Activated naive CD4-positive, alpha-beta T cell treated with anti-CD3 and anti-CD28 coated beads, Interleukin-2, amount 50 U/mL, for 24 hours (primary cell): ENCODE data around the gene KRTAP10-9.
"Not testable (repeated sequence)": the region's sequence is repeated elsewhere in the genome, so short reads cannot be mapped to it uniquely, and the experiment has no call there.

ENCODE experiments used
- H3K27ac Mint-ChIP-seq: one replicate; pipeline ENCODE4 v1.8.0; 2021; ENCODE audit warnings: mild to moderate bottlenecking, mixed read lengths
- H3K27me3 Mint-ChIP-seq: one replicate; pipeline ENCODE4 v1.8.0; 2021; ENCODE audit warnings: mixed read lengths
- H3K36me3 Mint-ChIP-seq: one replicate; pipeline ENCODE4 v1.8.0; 2021; ENCODE audit warnings: mixed read lengths
- H3K4me1 Mint-ChIP-seq: one replicate; pipeline ENCODE4 v1.8.0; 2021; ENCODE audit warnings: mixed read lengths
- H3K4me3 Mint-ChIP-seq: one replicate; pipeline ENCODE4 v1.8.0; 2021; ENCODE audit warnings: mild to moderate bottlenecking, mixed read lengths
- H3K9me3 Mint-ChIP-seq: one replicate; pipeline ENCODE4 v1.8.0; 2021; ENCODE audit warnings: mixed read lengths

KRTAP10-9 gene

GRCh38 chr21:44639331-44639655, 12.4 kb downstream of the KRTAP10-9 start:
- Mint-ChIP-seq H3K4me3 (no peak overlapping the region), H3K4me1 (no peaks in the 10 kb centered on the region), H3K36me3 (peaks cover 2% of the 10 kb centered on the region), H3K9me3 (peaks cover 17% of the 10 kb centered on the region), H3K27ac (peak overlapping the region; percentile 65), H3K27me3 (no peaks in the 10 kb centered on the region)

- Mint-ChIP-seq H3K27me3 (no peaks in the 10 kb centered on the region), H3K36me3 (peaks cover 8% of the 10 kb centered on the region), H3K4me1 (no peaks in the 10 kb centered on the region), H3K4me3 (no peak overlapping the region), H3K27ac (no peak overlapping the region), H3K9me3 (peaks cover 22% of the 10 kb centered on the region)
These were observed 13.9 kb downstream of the KRTAP10-9 start for GRCh38 chr21:44640761-44641160.

GRCh38 chr21:44643741-44644310, 16.9 kb downstream of the KRTAP10-9 start:
- Mint-ChIP-seq H3K27me3 (no peaks in the 10 kb centered on the region), H3K36me3 (peaks cover 8% of the 10 kb centered on the region), H3K4me3 (no peak overlapping the region), H3K4me1 (no peaks in the 10 kb centered on the region), H3K9me3 (peaks cover 22% of the 10 kb centered on the region), H3K27ac (no peak overlapping the region)

- Mint-ChIP-seq H3K27me3 (no peaks in the 10 kb centered on the region), H3K4me1 (no peaks in the 10 kb centered on the region), H3K36me3 (peaks cover 8% of the 10 kb centered on the region), H3K27ac (peak overlapping the region; percentile 62), H3K4me3 (no peak overlapping the region), H3K9me3 (peaks cover 22% of the 10 kb centered on the region)
These were observed 18.0 kb downstream of the KRTAP10-9 start for GRCh38 chr21:44644878-44645277.

GRCh38 chr21:44646366-44647221, 19.7 kb downstream of the KRTAP10-9 start, which contains the start of gene KRTAP10-11:
KRTAP10-11 (plus strand) TSS chr21:44646414; CDS start chr21:44646459, 45 bp downstream.
- not testable (repeated sequence) for H3K4me3 Mint-ChIP-seq, H3K4me1 Mint-ChIP-seq, H3K27me3 Mint-ChIP-seq, H3K36me3 Mint-ChIP-seq
- H3K9me3 Mint-ChIP-seq, result peaks cover 14% of the 10 kb centered on the region
- H3K27ac Mint-ChIP-seq, result peak within 1 kb of the TSS; percentile 70

DNA sequence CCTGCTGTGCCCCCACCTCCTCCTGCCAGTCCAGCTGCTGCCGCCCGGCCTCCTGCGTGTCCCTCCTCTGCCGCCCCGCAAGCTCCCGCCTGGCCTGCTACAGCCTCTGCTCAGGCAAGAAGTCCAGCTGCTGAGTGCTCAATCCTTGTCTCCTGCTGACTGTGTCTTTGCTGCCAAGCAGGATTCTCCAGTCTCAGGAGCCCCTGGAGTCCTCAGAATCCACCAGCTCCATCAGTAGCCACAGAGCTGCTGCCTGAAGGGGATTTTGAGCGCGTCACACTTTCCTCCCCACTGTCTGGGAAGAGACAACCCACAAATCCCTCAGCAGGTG, 20.3 kb downstream of the KRTAP10-9 start:
- H3K36me3 Mint-ChIP-seq, result peaks cover 8% of the 10 kb centered on the region
- no peaks in the 10 kb centered on the region for H3K27me3 Mint-ChIP-seq
- peaks cover 3% of the 10 kb centered on the region for H3K4me1 Mint-ChIP-seq
- peaks cover 11% of the 10 kb centered on the region for H3K9me3 Mint-ChIP-seq
- H3K27ac Mint-ChIP-seq, result no peak overlapping the region
- no peak overlapping the region for H3K4me3 Mint-ChIP-seq

GRCh38 chr21:44648557-44649311, 21.8 kb downstream of the KRTAP10-9 start:
- Mint-ChIP-seq H3K36me3 (peaks cover 8% of the 10 kb centered on the region), H3K27ac (no peak overlapping the region), H3K27me3 (no peaks in the 10 kb centered on the region), H3K9me3 (peaks cover 10% of the 10 kb centered on the region), H3K4me1 (peaks cover 8% of the 10 kb centered on the region), H3K4me3 (no peak overlapping the region)

- Mint-ChIP-seq H3K4me1 (peaks cover 16% of the 10 kb centered on the region), H3K4me3 (no peak overlapping the region), H3K36me3 (peaks cover 4% of the 10 kb centered on the region)
These were observed 22.7 kb downstream of the KRTAP10-9 start for GRCh38 chr21:44649521-44650100.

GRCh38 chr21:44650265-44650972, 23.5 kb downstream of the KRTAP10-9 start:
- peaks cover 25% of the 10 kb centered on the region for H3K4me1 Mint-ChIP-seq
- peaks cover 1% of the 10 kb centered on the region for H3K36me3 Mint-ChIP-seq
- H3K27ac Mint-ChIP-seq, result no peak overlapping the region
- no peaks in the 10 kb centered on the region for H3K27me3 Mint-ChIP-seq
- H3K9me3 Mint-ChIP-seq, result no peaks in the 10 kb centered on the region
- H3K4me3 Mint-ChIP-seq, result no peak overlapping the region

More at GRCh38 chr21:44649521-44650100, 22.7 kb downstream of the KRTAP10-9 start:
- Mint-ChIP-seq H3K27ac (no peak overlapping the region), H3K9me3 (peaks cover 5% of the 10 kb centered on the region), H3K27me3 (no peaks in the 10 kb centered on the region)

- Mint-ChIP-seq H3K4me1 (peaks cover 32% of the 10 kb centered on the region), H3K4me3 (no peak overlapping the region), H3K27ac (peak overlapping the region; percentile 51), H3K36me3 (peaks cover 2% of the 10 kb centered on the region), H3K9me3 (peaks cover 1% of the 10 kb centered on the region), H3K27me3 (no peaks in the 10 kb centered on the region)
These were observed 24.2 kb downstream of the KRTAP10-9 start for GRCh38 chr21:44650973-44651675.

DNA sequence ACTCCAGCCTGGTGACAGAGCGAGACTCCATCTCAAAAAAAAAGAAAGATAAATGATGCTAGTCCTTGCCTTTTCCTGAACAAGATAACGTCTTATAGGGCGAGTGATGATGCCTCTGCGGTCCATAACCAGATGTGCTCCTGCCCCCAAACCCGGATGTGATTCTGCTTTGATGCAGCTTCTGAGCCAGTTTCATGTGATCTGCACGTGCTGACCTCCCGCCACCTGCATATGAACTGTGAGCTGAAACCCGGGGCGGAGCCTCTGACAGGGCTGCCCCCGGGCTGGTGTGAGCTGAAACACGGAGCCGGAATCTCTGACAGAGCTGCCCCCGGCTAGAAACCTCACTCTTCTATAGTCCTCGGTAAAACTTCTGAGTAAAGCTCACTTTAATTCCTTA, 26.2 kb downstream of the KRTAP10-9 start:
- no peak overlapping the region for H3K27ac Mint-ChIP-seq

GRCh38 chr21:44653656-44654575, 27.0 kb downstream of the KRTAP10-9 start:
- Mint-ChIP-seq H3K9me3 (peaks cover 13% of the 10 kb centered on the region), H3K27me3 (no peaks in the 10 kb centered on the region), H3K4me1 (peaks cover 60% of the 10 kb centered on the region), H3K27ac (peak overlapping the region; percentile 53), H3K36me3 (peaks cover 11% of the 10 kb centered on the region), H3K4me3 (peak overlapping the region; percentile 26)

More for the DNA sequence above, 26.2 kb downstream of the KRTAP10-9 start:
- H3K27me3 Mint-ChIP-seq, result no peaks in the 10 kb centered on the region
- H3K4me1 Mint-ChIP-seq, result peaks cover 52% of the 10 kb centered on the region
- H3K36me3 Mint-ChIP-seq, result peaks cover 11% of the 10 kb centered on the region
- no peak overlapping the region for H3K4me3 Mint-ChIP-seq
- peaks cover 13% of the 10 kb centered on the region for H3K9me3 Mint-ChIP-seq

GRCh38 chr21:44654576-44655175, 27.8 kb downstream of the KRTAP10-9 start, which contains the start of gene KRTAP12-4:
KRTAP12-4 (minus strand) TSS chr21:44654659; CDS start chr21:44654614, 45 bp downstream.
- Mint-ChIP-seq H3K27me3 (no peaks in the 10 kb centered on the region), H3K9me3 (peaks cover 13% of the 10 kb centered on the region), H3K4me1 (peaks cover 67% of the 10 kb centered on the region), H3K4me3 (peak within 1 kb of the TSS; percentile 36), H3K36me3 (peaks cover 11% of the 10 kb centered on the region), H3K27ac (peak within 1 kb of the TSS; percentile 65)
